Uterus (tissue), 4 donors: ENCODE results near the gene IGF2BP1. TPM values are rescaled to one million over a fixed set of nuclear protein-coding genes. Genes with fewer than 3 reads are reported as not detected.

ENCODE experiments used
- DNase-seq, 2 donors: peaks; one replicate each; pipeline ENCODE4 v3.0.0-alpha.2; 2019 to 2020
- H3K27ac ChIP-seq, 2 donors: fragments of 200-600 bp; sonication (generic); 1 replicate in 1 of 2; 2 replicates in 1 of 2; pipeline ENCODE4 v1.5.1; 2016 to 2018
- H3K27me3 ChIP-seq, 2 donors: fragments of 200-600 bp; sonication (generic); one replicate each; pipeline ENCODE4 v1.5.1; 2018 to 2019; ENCODE audit warnings: control low read depth in 1 of 2
- H3K36me3 ChIP-seq, 2 donors: fragments of 200-600 bp; sonication (generic); one replicate each; pipeline ENCODE4 v1.5.1; 2019; ENCODE audit warnings: control low read depth in 1 of 2
- H3K4me1 ChIP-seq, 2 donors: fragments of 200-600 bp; sonication (generic); one replicate each; pipeline ENCODE4 v1.5.1; 2018 to 2019; ENCODE audit warnings: control low read depth in 1 of 2
- H3K4me3 ChIP-seq, 2 donors: fragments of 200-600 bp; sonication (generic); 1 replicate in 1 of 2; 2 replicates in 1 of 2; pipeline ENCODE4 v1.5.1; 2018 to 2019; ENCODE audit warnings: mild to moderate bottlenecking in 1 of 2
- H3K9me3 ChIP-seq, 2 donors: fragments of 200-600 bp; sonication (generic); one replicate each; pipeline ENCODE4 v1.5.1; 2019; ENCODE audit warnings: control low read depth in 1 of 2
- CTCF ChIP-seq, 4 experiments: fragments of 200-600 bp in 2 of 4; fragments of 450-650 bp in 2 of 4; sonication (generic) in 2 of 4; IDR thresholded peaks; one replicate each; pipeline ENCODE4 v1.5.1; 2016 to 2019; ENCODE audit warnings: antibody characterized with exemption in 4 of 4, mild to moderate bottlenecking in 2 of 4, moderate library complexity in 1 of 4
- POLR2A ChIP-seq, 2 donors: fragments of 450-650 bp; IDR thresholded peaks; one replicate each; pipeline ENCODE4 v1.6.1; 2016; ENCODE audit warnings: antibody characterized with exemption in 2 of 2, mild to moderate bottlenecking in 1 of 2, moderate library complexity in 1 of 2
- intact Hi-C: fragments of 100-400 bp; cut with DNase I; formaldehyde crosslinking; loops from one replicate; pipeline ENCODE4 v1.15.1; 2023; ENCODE audit warnings: low total_unique reads
- total RNA-seq, 4 donors: library from RNA; depleted of rRNA in 3 of 4; stranded (reverse); fragments of >200 nt in 3 of 4; gene quantifications; one replicate each; pipeline versions ENCODE4 v1.1.0 to v1.2.4, GENCODE V29; 2014 to 2023
- donor health status: DM: yes; HTN: yes; CAD: no.

Gene IGF2BP1
- total RNA-seq: 1 to 10 TPM in 1 of 4 donors, under 1 TPM in 1, not detected in 2; under 0.01 to 1.8 TPM

- H3K36me3 ChIP-seq: no peaks in the 10 kb centered on the region
- H3K4me3 ChIP-seq: peak within 1 kb of the TSS in 1 of 2 donors; percentile 20
- H3K9me3 ChIP-seq: peaks cover 0 to 2% of the 10 kb centered on the region in 2 donors
- no peak for TF ChIP-seq POLR2A (IDR thresholded peaks at IDR 0.05)
- TF ChIP-seq CTCF (IDR thresholded peaks at IDR 0.05): no peak
- no peak within 1 kb of the TSS for H3K27ac ChIP-seq
- DNase-seq: no peak
- H3K27me3 ChIP-seq: peaks cover 37 to 99% of the 10 kb centered on the region in 2 donors
- intact Hi-C loops: no loop called here
- H3K4me1 ChIP-seq: peaks cover 0 to 7% of the 10 kb centered on the region in 2 donors
Measured at GRCh38 chr17:48997103-48997826, at the start of gene IGF2BP1. Gene IGF2BP1 (plus strand): TSS chr17:48997385. CDS start chr17:48997746, 361 bp downstream.

DNA sequence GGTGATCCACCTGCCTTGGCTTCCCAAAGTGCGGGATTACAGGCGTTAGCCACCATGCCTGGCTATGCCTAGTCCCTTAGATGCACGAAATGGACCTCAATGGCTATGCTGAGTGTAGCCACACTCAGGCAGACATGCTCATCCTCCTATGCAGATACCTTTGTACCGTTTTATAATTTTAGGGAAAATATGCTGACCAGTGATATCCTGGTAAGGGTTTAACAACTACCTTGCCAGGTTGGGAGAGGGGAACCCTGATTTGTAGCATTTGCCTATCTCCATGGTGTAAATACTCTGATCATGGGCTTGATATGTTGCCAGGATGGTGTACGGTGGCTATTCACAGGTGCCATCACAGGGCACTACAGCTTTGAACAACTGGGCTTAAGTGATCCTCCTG is 45.6 kb upstream of the IGF2BP1 start:
- Histone ChIP-seq H3K27me3 (peaks cover 0 to 5% of the 10 kb centered on the region in 2 donors), H3K9me3 (no peaks in the 10 kb centered on the region), H3K27ac (no peak overlapping the region), H3K4me1 (no peaks in the 10 kb centered on the region), H3K36me3 (no peaks in the 10 kb centered on the region), H3K4me3 (no peak overlapping the region)
- intact Hi-C loops: no loop called here
- TF ChIP-seq CTCF (IDR thresholded peaks at IDR 0.05) (no peak), POLR2A (IDR thresholded peaks at IDR 0.05) (no peak)
- no peak for DNase-seq

- peaks cover 0 to 5% of the 10 kb centered on the region in 2 donors for H3K27me3 ChIP-seq
Measured at GRCh38 chr17:48952904-48953303, 44.3 kb upstream of the IGF2BP1 start.

GRCh38 chr17:48954300-48954755 is 42.9 kb upstream of the IGF2BP1 start:
- peak in 1 of 4 experiments; percentile 17 for TF ChIP-seq CTCF (IDR thresholded peaks at IDR 0.05)
- TF ChIP-seq POLR2A (IDR thresholded peaks at IDR 0.05): no peak
- Histone ChIP-seq H3K27me3 (peaks cover 0 to 5% of the 10 kb centered on the region in 2 donors), H3K9me3 (no peaks in the 10 kb centered on the region), H3K36me3 (no peaks in the 10 kb centered on the region), H3K27ac (no peak overlapping the region), H3K4me1 (no peaks in the 10 kb centered on the region), H3K4me3 (no peak overlapping the region)
- intact Hi-C loops: no loop called here
- DNase-seq: no peak

More at GRCh38 chr17:48952904-48953303, 44.3 kb upstream of the IGF2BP1 start:
- intact Hi-C loops: no loop called here
- H3K4me1 ChIP-seq: no peaks in the 10 kb centered on the region
- H3K9me3 ChIP-seq: no peaks in the 10 kb centered on the region
- no peak overlapping the region for H3K4me3 ChIP-seq
- DNase-seq: no peak
- H3K27ac ChIP-seq: no peak overlapping the region
- TF ChIP-seq CTCF (IDR thresholded peaks at IDR 0.05): no peak
- TF ChIP-seq POLR2A (IDR thresholded peaks at IDR 0.05): no peak
- no peaks in the 10 kb centered on the region for H3K36me3 ChIP-seq

DNA sequence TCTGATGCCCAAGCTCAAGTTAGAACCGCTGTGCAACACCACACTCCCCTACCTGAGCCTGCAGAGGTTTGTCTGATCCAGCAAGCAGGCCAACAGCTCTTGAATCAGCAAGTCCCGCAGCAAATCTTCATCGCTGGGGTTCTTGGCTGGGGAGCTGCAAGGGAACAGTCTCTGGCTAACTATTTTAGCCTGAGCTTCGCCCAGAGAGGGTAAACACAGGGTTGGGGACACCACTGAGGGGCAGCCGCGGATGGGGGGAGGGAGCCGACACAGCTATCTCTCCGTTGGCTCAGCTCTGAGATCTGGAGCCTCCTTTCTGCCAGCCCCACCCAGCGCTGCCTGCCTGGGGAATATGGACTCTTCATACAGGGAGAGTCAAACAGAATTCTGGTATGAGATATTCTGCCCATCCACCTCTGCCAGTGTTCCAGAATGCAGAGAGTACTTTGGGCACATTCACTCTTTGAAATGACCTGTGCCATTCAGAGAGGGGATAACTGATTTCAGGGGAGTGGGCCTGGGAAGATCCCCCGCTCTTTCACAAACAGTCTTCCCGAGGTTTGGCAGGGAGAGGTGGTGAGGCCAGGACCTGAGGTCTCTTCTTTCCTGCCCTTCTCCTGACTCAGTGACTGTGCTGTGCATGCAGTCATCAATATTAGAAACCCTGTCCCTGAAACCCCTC is 36.2 kb upstream of the IGF2BP1 start:
- no peaks in the 10 kb centered on the region for H3K27me3 ChIP-seq

More for the DNA sequence above, 36.2 kb upstream of the IGF2BP1 start:
- DNase-seq: no peak
- TF ChIP-seq POLR2A (IDR thresholded peaks at IDR 0.05): no peak
- no peak for TF ChIP-seq CTCF (IDR thresholded peaks at IDR 0.05)
- Histone ChIP-seq H3K4me3 (no peak overlapping the region), H3K9me3 (no peaks in the 10 kb centered on the region), H3K36me3 (no peaks in the 10 kb centered on the region), H3K27ac (no peak overlapping the region), H3K4me1 (no peaks in the 10 kb centered on the region)
- intact Hi-C loops: no loop called here
